Caco-2 (cell line): ENCODE measurements around the gene LRBA. TPM values are rescaled to one million over a fixed set of nuclear protein-coding genes. Genes with fewer than 3 reads are reported as not detected.

ENCODE experiments used
- BruUV-seq: library from RNA; stranded (reverse); fragments of 400-500 nt; replicated peaks from 2 replicates; lab custom pipeline; 2021; lab: Mats Ljungman, UMichigan
- CTCF ChIA-PET: fragments of 300-600 bp; sonication (Branson Sonifier 250); formaldehyde crosslinking; loops from one replicate; lab custom pipeline; 2022; ENCODE audit warnings: antibody characterized with exemption; lab: Charles Lee
- POLR2A ChIA-PET: fragments of 300-600 bp; sonication (Branson Sonifier 250); formaldehyde crosslinking; loops from one replicate; lab custom pipeline; 2022; ENCODE audit warnings: antibody characterized with exemption; lab: Charles Lee
- DNase-seq, 2 experiments: peaks; one replicate each; pipeline versions ENCODE4 v3.0.0 to v3.0.0-alpha.2; 2020 to 2022
- H3K27me3 ChIP-seq: replicated peaks from 2 replicates; pipeline ENCODE4 v1.6.0; 2011; ENCODE audit warnings: low read length; ENCODE audit not compliant: control insufficient read depth, insufficient read depth
- H3K36me3 ChIP-seq: 2 replicates; pipeline ENCODE4 v1.5.1; 2011; ENCODE audit warnings: low read length; ENCODE audit not compliant: control insufficient read depth, insufficient read depth
- H3K4me1 ChIP-seq: fragments of 250-450 bp; sonication (Bioruptor Pico); 2 replicates; pipeline ENCODE4 v1.5.1; 2020; ENCODE audit warnings: mild to moderate bottlenecking
- H3K4me3 ChIP-seq: 2 replicates; pipeline ENCODE4 v1.5.1; 2011; ENCODE audit warnings: low read depth, mild to moderate bottlenecking, control low read depth, low read length
- H3K9me3 ChIP-seq: fragments of 250-450 bp; sonication (Bioruptor Pico); 2 replicates; pipeline ENCODE4 v1.5.1; 2020; ENCODE audit warnings: mild to moderate bottlenecking, moderate library complexity
- H3K27ac Mint-ChIP-seq: one replicate; pipeline ENCODE4 v1.8.0; 2022; ENCODE audit warnings: mixed read lengths; ENCODE audit not compliant: unreplicated experiment
- H3K27me3 Mint-ChIP-seq: one replicate; pipeline ENCODE4 v1.8.0; 2022; ENCODE audit warnings: mixed read lengths; ENCODE audit not compliant: insufficient read depth, unreplicated experiment
- H3K36me3 Mint-ChIP-seq: one replicate; pipeline ENCODE4 v1.8.0; 2022; ENCODE audit warnings: mild to moderate bottlenecking, mixed read lengths; ENCODE audit not compliant: insufficient read depth, unreplicated experiment
- H3K4me1 Mint-ChIP-seq: one replicate; pipeline ENCODE4 v1.8.0; 2022; ENCODE audit warnings: low read depth, mixed read lengths; ENCODE audit not compliant: unreplicated experiment
- H3K4me3 Mint-ChIP-seq: one replicate; pipeline ENCODE4 v1.8.0; 2022; ENCODE audit warnings: mild to moderate bottlenecking, moderate library complexity, mixed read lengths; ENCODE audit not compliant: unreplicated experiment
- H3K9me3 Mint-ChIP-seq: one replicate; pipeline ENCODE4 v1.8.0; 2022; ENCODE audit warnings: mixed read lengths; ENCODE audit not compliant: unreplicated experiment
- CTCF ChIP-seq, 2 experiments: fragments of 200-600 bp in 1 of 2; IDR thresholded peaks; 1 replicate in 1 of 2; 2 replicates in 1 of 2; pipeline versions ENCODE4 v1.5.1 to v1.8.0; 2011 to 2022; ENCODE audit warnings: antibody characterized with exemption in 1 of 2, control low read depth in 1 of 2, inconsistent platforms in 1 of 2, low read depth in 1 of 2, low read length in 1 of 2, mild to moderate bottlenecking in 1 of 2, moderate library complexity in 1 of 2; ENCODE audit not compliant: insufficient read depth in 1 of 2, severe bottlenecking in 1 of 2, unreplicated experiment in 1 of 2
- intact Hi-C: fragments of 100-400 bp; cut with micrococcal nuclease; formaldehyde crosslinking; loops from one replicate; pipeline ENCODE4 v1.10.0; 2022; ENCODE audit not compliant: unreplicated experiment
- total RNA-seq: library from RNA; stranded (reverse); gene quantifications from 2 replicates; pipeline ENCODE4 v1.2.3, GENCODE V29; 2022

Gene LRBA
- total RNA-seq, 1 experiment from 2014 or later: 53.2 TPM

GRCh38 chr4:150817804-150818528 is 197.1 kb downstream of the LRBA start:
- no peak for TF ChIP-seq CTCF (IDR thresholded peaks at IDR 0.05; ENCODE audit: insufficient read depth in 1 of 2, low read depth in 1 of 2, low read length in 1 of 2, severe bottlenecking in 1 of 2, unreplicated experiment in 1 of 2)
- no peak for DNase-seq
- peaks cover 32% of the 10 kb centered on the region for H3K4me1 ChIP-seq
- BruUV-seq: no TSS peak
- no peak overlapping the region for H3K4me3 ChIP-seq
- intact Hi-C loops: no loop called here
- no peaks in the 10 kb centered on the region for H3K9me3 Mint-ChIP-seq
- no peak overlapping the region for H3K4me3 Mint-ChIP-seq
- H3K27me3 ChIP-seq: no peaks in the 10 kb centered on the region
- H3K36me3 ChIP-seq: no peaks in the 10 kb centered on the region
- H3K36me3 Mint-ChIP-seq: peaks cover 25% of the 10 kb centered on the region
- H3K9me3 ChIP-seq: 0 out of 2 replicates have a peak, but pooled peaks cover 12% of the 10 kb centered on the region
- ChIA-PET CTCF (no interaction called here), POLR2A (no interaction called here)
- H3K27ac Mint-ChIP-seq: no peak overlapping the region
- H3K4me1 Mint-ChIP-seq: peaks cover 21% of the 10 kb centered on the region
- no peaks in the 10 kb centered on the region for H3K27me3 Mint-ChIP-seq

GRCh38 chr4:150817017-150817416 is 198.1 kb downstream of the LRBA start:
- Histone ChIP-seq H3K4me1 (peaks cover 30% of the 10 kb centered on the region), H3K27me3 (no peaks in the 10 kb centered on the region), H3K9me3 (0 out of 2 replicates have a peak, but pooled peaks cover 12% of the 10 kb centered on the region), H3K36me3 (no peaks in the 10 kb centered on the region), H3K4me3 (no peak overlapping the region)
- Mint-ChIP-seq H3K4me1 (peaks cover 21% of the 10 kb centered on the region), H3K27ac (no peak overlapping the region), H3K27me3 (no peaks in the 10 kb centered on the region), H3K9me3 (no peaks in the 10 kb centered on the region), H3K4me3 (no peak overlapping the region), H3K36me3 (peaks cover 25% of the 10 kb centered on the region)
- BruUV-seq: no TSS peak
- TF ChIP-seq CTCF (IDR thresholded peaks at IDR 0.05; ENCODE audit: insufficient read depth in 1 of 2, low read depth in 1 of 2, low read length in 1 of 2, severe bottlenecking in 1 of 2, unreplicated experiment in 1 of 2): no peak
- intact Hi-C loops: no loop called here
- ChIA-PET POLR2A (no interaction called here), CTCF (no interaction called here)
- DNase-seq: no peak

GRCh38 chr4:150816491-150816890 is 198.6 kb downstream of the LRBA start:
- Mint-ChIP-seq H3K27me3 (no peaks in the 10 kb centered on the region), H3K36me3 (peaks cover 20% of the 10 kb centered on the region), H3K9me3 (no peaks in the 10 kb centered on the region), H3K4me1 (peaks cover 16% of the 10 kb centered on the region), H3K27ac (no peak overlapping the region), H3K4me3 (no peak overlapping the region)
- DNase-seq: no peak
- no peaks in the 10 kb centered on the region for H3K27me3 ChIP-seq
- BruUV-seq: no TSS peak
- intact Hi-C loops: no loop called here
- no peaks in the 10 kb centered on the region for H3K36me3 ChIP-seq
- no peak for TF ChIP-seq CTCF (IDR thresholded peaks at IDR 0.05; ENCODE audit: insufficient read depth in 1 of 2, low read depth in 1 of 2, low read length in 1 of 2, severe bottlenecking in 1 of 2, unreplicated experiment in 1 of 2)
- H3K9me3 ChIP-seq: 0 out of 2 replicates have a peak, but pooled peaks cover 12% of the 10 kb centered on the region
- ChIA-PET CTCF (no interaction called here), POLR2A (no interaction called here)
- peaks cover 30% of the 10 kb centered on the region for H3K4me1 ChIP-seq
- H3K4me3 ChIP-seq: no peak overlapping the region
